Activated gamma-delta T cell (primary cell): ENCODE results near the gene COQ4.

Experiments used
- DNase-seq: peaks from one replicate; lab custom pipeline; 2025; lab: John Stamatoyannopoulos, UW

COQ4 gene

DNA sequence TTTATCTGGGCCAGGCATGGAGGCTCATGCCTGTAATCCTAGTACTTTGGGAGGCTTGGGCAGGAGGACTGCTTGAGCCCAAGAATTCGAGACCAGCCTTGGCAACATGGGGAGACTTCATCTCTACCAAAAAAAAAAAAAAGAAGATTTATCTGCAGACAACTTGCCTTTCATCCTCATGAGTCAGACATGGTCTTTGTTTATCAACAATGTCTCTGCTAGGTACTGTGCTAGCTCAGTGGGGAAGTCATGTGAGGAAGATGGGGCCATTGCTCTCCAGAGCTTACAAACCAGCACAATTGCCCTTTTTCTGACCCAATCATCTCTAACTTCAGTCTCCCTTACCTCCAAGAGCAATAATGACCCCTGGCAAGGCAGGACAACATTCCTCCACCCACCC is 50.1 kb downstream of the COQ4 start:
- no peak for DNase-seq

DNA sequence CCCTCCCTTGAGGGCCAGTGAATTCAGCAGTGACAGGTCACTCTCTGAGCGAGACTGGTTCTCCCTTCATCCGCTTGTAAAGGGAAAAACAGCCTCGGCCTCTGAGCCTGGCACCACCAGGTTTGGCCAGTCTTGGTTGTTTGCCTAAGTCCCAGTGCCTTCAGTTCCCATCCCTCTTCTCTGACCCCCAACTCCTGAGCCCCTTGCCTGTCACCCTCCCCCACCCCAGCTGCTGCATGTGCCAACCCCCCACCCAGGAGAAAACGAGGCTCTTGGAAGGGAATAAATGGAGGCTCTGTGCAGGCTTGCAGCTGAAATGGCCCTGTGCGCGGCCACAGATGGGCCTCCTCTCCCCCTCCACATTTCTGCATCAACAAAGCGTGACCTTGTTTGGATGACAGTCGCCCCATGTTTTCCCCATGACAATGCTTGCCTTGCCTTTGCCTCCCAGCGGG is 51.6 kb downstream of the COQ4 start:
- DNase-seq, result no peak

DNA sequence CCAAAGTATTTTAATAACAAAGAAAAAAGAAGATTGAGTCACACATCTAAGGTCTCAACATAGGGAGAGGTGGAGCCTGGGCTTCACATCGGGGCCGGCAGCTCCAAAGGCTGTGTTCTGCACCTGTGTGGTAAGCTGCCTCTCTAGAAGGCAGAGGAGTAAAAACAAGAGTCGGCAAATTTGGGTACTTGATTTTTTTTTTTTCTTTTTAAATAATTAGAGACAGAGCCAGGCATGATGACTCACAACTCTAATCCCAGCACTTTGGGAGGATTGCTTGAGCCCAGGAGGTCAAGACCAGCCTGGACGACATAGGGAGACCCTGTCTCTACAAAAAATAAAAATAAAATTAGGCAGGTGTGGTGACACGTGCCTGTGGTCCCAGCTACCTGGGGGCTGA is 53.2 kb downstream of the COQ4 start:
- DNase-seq, result no peak

DNA sequence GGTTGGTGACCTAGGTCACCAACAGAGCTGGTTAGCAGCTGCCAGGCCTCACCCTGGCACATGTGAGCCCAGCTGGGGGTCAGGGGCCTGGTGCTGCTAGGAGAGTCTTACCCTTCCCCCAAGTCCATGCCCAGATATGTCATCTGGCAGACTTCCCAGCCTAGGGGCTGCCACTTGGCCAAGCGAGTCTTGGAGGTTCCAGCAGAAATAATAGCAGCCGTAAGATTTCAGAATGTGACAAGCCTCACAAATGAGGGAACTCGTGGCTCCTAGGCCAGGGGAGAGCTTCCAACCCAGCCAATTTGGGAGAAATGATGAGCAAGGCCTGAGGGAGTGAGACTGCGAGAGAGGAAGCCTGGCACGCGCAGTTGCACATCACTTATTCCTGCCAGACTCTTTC is 59.6 kb downstream of the COQ4 start:
- DNase-seq, result no peak

DNA sequence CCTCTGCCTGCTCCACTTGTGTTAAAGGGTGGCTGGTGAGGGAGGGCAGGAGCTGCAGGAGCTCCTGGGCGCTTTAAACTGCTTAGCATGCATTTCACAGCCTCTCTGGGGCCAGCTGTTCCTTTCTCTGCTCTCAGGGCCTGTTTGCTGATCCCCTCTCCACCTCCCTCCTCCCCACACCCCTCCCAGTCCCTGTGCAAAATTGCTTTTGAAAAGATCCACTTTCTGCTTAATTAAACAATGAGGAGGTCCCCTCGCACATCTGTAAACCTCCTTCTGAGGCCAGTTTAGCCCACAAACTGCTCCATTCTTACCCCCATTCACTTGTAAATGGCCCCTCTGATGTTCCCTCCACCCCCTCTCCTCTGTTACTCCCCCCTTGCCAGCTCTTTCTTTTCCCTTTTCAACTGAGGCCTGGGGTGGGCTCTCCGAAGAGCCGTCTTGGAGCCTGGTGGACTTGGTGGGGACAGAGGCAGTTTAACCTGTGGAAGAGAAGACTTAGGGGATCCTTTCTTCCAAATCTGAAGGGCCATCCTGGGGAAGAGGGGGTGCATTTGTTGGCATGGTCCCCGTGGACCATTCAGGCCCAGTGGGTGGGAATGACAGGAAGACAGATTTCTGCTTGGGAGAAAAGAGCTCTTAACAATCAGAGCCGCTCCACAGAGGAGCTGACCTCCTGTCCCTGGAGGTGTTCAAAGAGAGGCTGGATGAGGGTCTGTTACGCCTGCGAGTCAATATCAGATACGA is 60.5 kb downstream of the COQ4 start:
- DNase-seq, result no peak
